Pancreas (tissue), 10 donors: ENCODE data around the gene RANGAP1. TPM values are rescaled to one million over a fixed set of nuclear protein-coding genes. Genes with fewer than 3 reads are reported as not detected.
A peak's percentile ranks its signal among the peaks of the same experiment; 100 is the strongest.

Experiments
- ATAC-seq, 4 donors: fragments of 200-7000 bp; cut with Tn5 transposase; one replicate each; pipeline versions ENCODE4 v1.8.0 to v1.9.1; 2020; ENCODE audit warnings: mild to moderate bottlenecking in 4 of 4, moderate library complexity in 4 of 4
- DNase-seq, 6 donors: peaks; one replicate each; pipeline ENCODE4 v3.0.0-alpha.2; 2020
- FAIRE-seq: peaks from 2 replicates; lab custom pipeline; 2012; peaks lifted over from hg19 to GRCh38; lab: Jason Lieb, UNC
- H3K27ac ChIP-seq, 4 donors: fragments of 200-600 bp; sonication (generic); 1 replicate in 3 of 4; 2 replicates in 1 of 4; pipeline versions ENCODE4 v1.5.0 to v1.8.0; 2020
- H3K27me3 ChIP-seq, 4 donors: fragments of 200-600 bp; one replicate each; pipeline ENCODE4 v1.8.0; 2021
- H3K36me3 ChIP-seq, 3 donors: fragments of 200-600 bp; sonication (generic) in 1 of 3; one replicate each; pipeline versions ENCODE4 v1.5.0 to v1.8.0; 2020 to 2021
- H3K4me1 ChIP-seq, 3 donors: fragments of 200-600 bp; one replicate each; pipeline ENCODE4 v1.8.0; 2021
- H3K4me3 ChIP-seq, 4 donors: fragments of 200-600 bp; sonication (generic) in 2 of 4; one replicate each; pipeline versions ENCODE4 v1.5.0 to v1.8.0; 2020 to 2021
- H3K9me3 ChIP-seq, 4 donors: fragments of 200-600 bp; one replicate each; pipeline ENCODE4 v1.8.0; 2021
- CTCF ChIP-seq, 4 donors: fragments of 200-600 bp; sonication (generic) in 3 of 4; IDR thresholded peaks; one replicate each; pipeline versions ENCODE4 v1.5.0 to v1.8.0; 2021; ENCODE audit warnings: antibody characterized with exemption in 4 of 4
- WGBS, 2 donors: extraction: QIAGEN DNeasy Blood & Tissue Kit; methylation state at CpG; one replicate each; pipeline ENCODE4 v1.1.7; 2013; 5-methylcytosine and 5-hydroxymethylcytosine counted together
- intact Hi-C, 3 donors: fragments of 100-400 bp; cut with DNase I; formaldehyde crosslinking; loops; one replicate each; pipeline versions ENCODE4 v1.11.1 to v1.14.2; 2022
- polyA plus RNA-seq, 2 donors: library from polyadenylated mRNA; stranded (reverse); fragments of 200-250 nt; gene quantifications; one replicate each; pipeline ENCODE4 v1.2.3, GENCODE V29; 2013
- total RNA-seq, 6 donors: library from RNA; stranded (reverse); fragmentation: NEBNext Ultra II Directional in 4 of 6; extraction: Animal tissue kit (Norgen Biotek cat#: 25700) in 4 of 6; gene quantifications; one replicate each; pipeline versions ENCODE4 v1.2.1 to v1.2.4, GENCODE V29; 2021 to 2023
- donor health status: healthy with polysubstance abuse.
- donor health status: DM: no; HTN: no; CAD: no; lungs with moderate emphysema.
- donor health status: DM: no; HTN: no; CAD: no.
- donor health status: control.
- donor health status: control.
- donor health status: Bipolar disorder and iron deficiency.
- donor health status: DM: yes; HTN: yes; CAD: no.
- donor health status: DM: no; HTN: no; CAD: no.
- donor health status: DM: no; HTN: no; CAD: no.
- donor health status: DM: yes; HTN: yes; CAD: no.

Gene RANGAP1
- total and polyA plus RNA-seq, 8 donors = 26.8 to 87.9 (median 32.8) TPM

- H3K36me3 ChIP-seq = peaks cover 0 to 7% (median 4%) of the 10 kb centered on the region in 3 donors
- no peak for TF ChIP-seq CTCF (IDR thresholded peaks at IDR 0.05)
- no peak overlapping the region for H3K27ac ChIP-seq
- 93 to 94% methylated on average over 6 of the region's 6 CpGs for WGBS, 2 donors
- FAIRE-seq = no peak
- no peak overlapping the region for H3K4me3 ChIP-seq
- ATAC-seq = no peak
- no peaks in the 10 kb centered on the region for H3K9me3 ChIP-seq
- intact Hi-C loops = no loop called here
- H3K27me3 ChIP-seq = no peaks in the 10 kb centered on the region
- DNase-seq = no peak
- H3K4me1 ChIP-seq = no peaks in the 10 kb centered on the region
Measured at GRCh38 chr22:41243361-41243760, 42.6 kb downstream of the RANGAP1 start.

DNA sequence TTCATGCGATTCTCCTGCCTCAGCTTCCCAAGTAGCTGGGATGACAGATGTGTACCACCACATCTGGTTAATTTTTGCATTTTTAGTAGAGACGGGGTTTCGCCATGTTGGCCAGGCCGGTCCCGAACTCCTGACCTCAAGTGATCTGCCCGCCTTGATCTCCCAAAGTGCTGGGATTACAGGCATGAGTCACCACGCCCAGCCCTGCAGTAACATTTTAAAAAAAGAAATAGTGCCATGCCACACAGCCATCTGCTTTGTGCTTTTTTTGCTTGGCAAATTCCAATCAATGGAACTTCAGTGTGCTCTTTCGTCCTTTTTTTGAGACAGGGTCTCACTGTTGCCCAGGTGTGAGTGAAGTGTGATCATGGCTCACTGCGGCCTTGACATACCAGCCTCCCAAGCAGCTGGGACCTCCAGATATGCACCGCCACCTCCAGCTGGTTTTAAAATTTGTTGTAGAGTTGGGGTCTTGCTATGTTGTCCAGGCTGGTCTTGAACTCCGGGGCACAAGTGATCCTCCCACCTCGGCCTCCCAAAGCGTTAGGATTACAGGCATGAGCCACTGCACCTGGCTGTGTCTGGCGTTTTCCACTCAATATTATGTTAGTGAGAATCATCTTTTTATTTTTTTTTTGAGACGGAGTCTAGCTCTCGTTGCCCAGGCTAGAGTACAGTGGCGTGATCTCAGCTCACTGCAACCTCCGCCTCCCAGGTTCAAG is 43.4 kb downstream of the RANGAP1 start:
- Histone ChIP-seq H3K36me3 (peaks cover 0 to 7% (median 0%) of the 10 kb centered on the region in 3 donors), H3K4me1 (no peaks in the 10 kb centered on the region), H3K9me3 (no peaks in the 10 kb centered on the region), H3K27ac (no peak overlapping the region), H3K27me3 (no peaks in the 10 kb centered on the region), H3K4me3 (no peak overlapping the region)
- intact Hi-C loops = no loop called here
- WGBS, 2 donors = 95 to 96% methylated on average over 18 of the region's 18 CpGs
- DNase-seq = no peak
- no peak for TF ChIP-seq CTCF (IDR thresholded peaks at IDR 0.05)
- ATAC-seq = no peak
- FAIRE-seq = no peak

GRCh38 chr22:41241133-41241676 is 44.8 kb downstream of the RANGAP1 start:
- intact Hi-C loops = no loop called here
- H3K36me3 ChIP-seq = peaks cover 0 to 4% (median 0%) of the 10 kb centered on the region in 3 donors
- H3K4me3 ChIP-seq = no peak overlapping the region
- TF ChIP-seq CTCF (IDR thresholded peaks at IDR 0.05) = no peak
- no peaks in the 10 kb centered on the region for H3K27me3 ChIP-seq
- DNase-seq = no peak
- no peak overlapping the region for H3K27ac ChIP-seq
- no peaks in the 10 kb centered on the region for H3K9me3 ChIP-seq
- peaks cover 5 to 10% (median 8%) of the 10 kb centered on the region in 3 donors for H3K4me1 ChIP-seq
- FAIRE-seq = no peak
- ATAC-seq = no peak
- WGBS, 2 donors = 81 to 83% methylated on average over 7 of the region's 7 CpGs

GRCh38 chr22:41240377-41241132 is 45.4 kb downstream of the RANGAP1 start, which contains the start of gene CHADL:
TSS of gene CHADL (minus strand) at chr22:41240931. CDS start at chr22:41240881, 50 bp downstream.
- no peak for FAIRE-seq
- peak in 2 of 6 donors; percentile 26 to 80 for DNase-seq

More at GRCh38 chr22:41240377-41241132, 45.4 kb downstream of the RANGAP1 start, which contains the start of gene CHADL:
- no peaks in the 10 kb centered on the region for H3K36me3 ChIP-seq
- WGBS, 2 donors = 45 to 59% methylated on average over 24 of the region's 24 CpGs
- H3K4me1 ChIP-seq = peaks cover 5 to 10% (median 8%) of the 10 kb centered on the region in 3 donors
- no peaks in the 10 kb centered on the region for H3K27me3 ChIP-seq
- intact Hi-C loops = no loop called here
- no peaks in the 10 kb centered on the region for H3K9me3 ChIP-seq
- no peak within 1 kb of the TSS for H3K27ac ChIP-seq
- no peak for ATAC-seq
- H3K4me3 ChIP-seq = no peak within 1 kb of the TSS
- no peak for TF ChIP-seq CTCF (IDR thresholded peaks at IDR 0.05)
